K562 (cell line): ENCODE results near the gene KCNK4. TPM values are rescaled to one million over a fixed set of nuclear protein-coding genes. Genes with fewer than 3 reads are reported as not detected.

Experiments
- BDP1 ChIP-seq: IDR thresholded peaks from 3 replicates; pipeline ENCODE4 v1.6.1; 2011; ENCODE audit not compliant: insufficient read length, insufficient read depth
- BRF2 ChIP-seq: IDR thresholded peaks from 3 replicates; pipeline ENCODE4 v1.6.1; 2011; ENCODE audit warnings: borderline replicate concordance, mild to moderate bottlenecking; ENCODE audit not compliant: insufficient read length, insufficient read depth
- CHCHD3 ChIP-seq: fragments of 250-450 bp; sonication (Bioruptor Pico); IDR thresholded peaks from 2 replicates; pipeline ENCODE4 v2.1.2; 2022; ENCODE audit warnings: mild to moderate bottlenecking
- ETS2 ChIP-seq: IDR thresholded peaks from 2 replicates; pipeline ENCODE4 v1.6.1; 2016; ENCODE audit warnings: borderline replicate concordance, missing genetic modification characterization, mild to moderate bottlenecking, moderate library complexity, missing compliant biosample characterization; ENCODE audit not compliant: poor library complexity, severe bottlenecking
- ETV1 ChIP-seq: fragments of 450-650 bp; conservative IDR thresholded peaks from 2 replicates; pipeline ENCODE4 v1.6.1; 2016; ENCODE audit warnings: missing genetic modification characterization, control low read depth, low read depth, missing compliant biosample characterization
- ETV6 ChIP-seq, 3 experiments: fragments of 150-350 bp in 1 of 3; sonication (generic) in 1 of 3; formaldehyde crosslinking in 1 of 3; IDR thresholded peaks; 2 replicates each; pipeline versions ENCODE4 v1.6.1 to v1.8.0; 2014 to 2022; ENCODE audit warnings: borderline replicate concordance in 2 of 3, low read depth in 2 of 3, antibody characterized with exemption in 1 of 3, low read length in 1 of 3, mild to moderate bottlenecking in 1 of 3, missing genetic modification reagents in 1 of 3
- FOXK1 ChIP-seq: sonication (generic); formaldehyde crosslinking; IDR thresholded peaks from 2 replicates; pipeline ENCODE4 v1.8.0; 2022; ENCODE audit warnings: missing genetic modification reagents, mild to moderate bottlenecking, borderline replicate concordance
- JUNB ChIP-seq: fragments of 450-650 bp; formaldehyde crosslinking; conservative IDR thresholded peaks from 2 replicates; pipeline ENCODE4 v1.4.0; 2020; ENCODE audit warnings: mild to moderate bottlenecking
- MTA1 ChIP-seq: fragments of 450-650 bp; IDR thresholded peaks from 2 replicates; pipeline ENCODE4 v1.6.1; 2017; ENCODE audit warnings: borderline replicate concordance
- MTA3 ChIP-seq: fragments of 450-650 bp; formaldehyde crosslinking; IDR thresholded peaks from 2 replicates; pipeline ENCODE4 v1.6.1; 2017; ENCODE audit warnings: mild to moderate bottlenecking, borderline replicate concordance
- MYBL2 ChIP-seq, 2 experiments: fragments of 450-650 bp in 1 of 2; sonication (generic) in 1 of 2; formaldehyde crosslinking in 1 of 2; IDR thresholded peaks; 2 replicates each; pipeline versions ENCODE4 v1.6.1 to v1.8.1; 2017 to 2022; ENCODE audit warnings: borderline replicate concordance in 1 of 2, inconsistent platforms in 1 of 2, low read depth in 1 of 2, mild to moderate bottlenecking in 1 of 2, missing genetic modification reagents in 1 of 2, moderate library complexity in 1 of 2
- NFE2 ChIP-seq: IDR thresholded peaks from 2 replicates; pipeline ENCODE4 v1.6.1; 2014; ENCODE audit warnings: antibody characterized with exemption, low read depth
- PHB2 ChIP-seq: fragments of 450-650 bp; IDR thresholded peaks from 2 replicates; pipeline ENCODE4 v1.6.1; 2017; ENCODE audit warnings: low read depth
- PHTF2 ChIP-seq: fragments of 250-450 bp; sonication (Bioruptor Pico); IDR thresholded peaks from 2 replicates; pipeline ENCODE4 v1.5.0; 2021; ENCODE audit warnings: mild to moderate bottlenecking
- RAD51 ChIP-seq: fragments of 450-650 bp; IDR thresholded peaks from 2 replicates; pipeline ENCODE4 v1.7.1; 2016; ENCODE audit warnings: low read depth, mild to moderate bottlenecking, borderline replicate concordance
- RCOR1 ChIP-seq, 2 experiments: IDR thresholded peaks; 2 replicates each; pipeline ENCODE4 v1.6.1; 2012; ENCODE audit warnings: low read depth in 2 of 2, low read length in 2 of 2, borderline replicate concordance in 1 of 2, improper control_type of control experiment in 1 of 2
- RFX1 ChIP-seq: fragments of 450-650 bp; IDR thresholded peaks from 2 replicates; pipeline ENCODE4 v1.6.1; 2016; ENCODE audit warnings: mild to moderate bottlenecking, moderate library complexity
- SRSF7 ChIP-seq: fragments of 200-400 bp; formaldehyde crosslinking; optimal IDR thresholded peaks from 2 replicates; pipeline ENCODE3; 2017; ENCODE audit warnings: mild to moderate bottlenecking, low read depth, low read length
- SRSF9 ChIP-seq: fragments of 200-400 bp; formaldehyde crosslinking; IDR thresholded peaks from 2 replicates; pipeline ENCODE4 v1.6.1; 2017; ENCODE audit warnings: low read depth, low read length, borderline replicate concordance
- STAT5A ChIP-seq: IDR thresholded peaks from 2 replicates; pipeline ENCODE4 v1.6.1; 2012; ENCODE audit warnings: low read length, inconsistent platforms, borderline replicate concordance
- TEAD1 ChIP-seq, 2 experiments: fragments of 450-650 bp in 1 of 2; sonication (generic) in 1 of 2; formaldehyde crosslinking; IDR thresholded peaks; 2 replicates each; pipeline versions ENCODE4 v1.4.0 to v1.8.0; 2020 to 2022; ENCODE audit warnings: mild to moderate bottlenecking in 2 of 2, missing genetic modification reagents in 1 of 2
- ZBTB7A ChIP-seq: IDR thresholded peaks from 2 replicates; pipeline ENCODE4 v1.6.1; 2011; ENCODE audit warnings: low read depth, mild to moderate bottlenecking, low read length, moderate library complexity, borderline replicate concordance; ENCODE audit not compliant: control insufficient read depth
- ZNF347 ChIP-seq: fragments of 450-650 bp; formaldehyde crosslinking; IDR thresholded peaks from 2 replicates; pipeline ENCODE4 v1.4.0; 2020; ENCODE audit warnings: low read depth, mild to moderate bottlenecking, moderate library complexity
- polyA plus RNA-seq, 8 experiments: library from polyadenylated mRNA; depleted of rRNA in 4 of 8; stranded (reverse) in 5 of 8; unstranded in 3 of 8; fragments of >200 nt; fragmentation: Nextera tagmentation in 2 of 8; fragmentation: Illumina TruSeq in 1 of 8; extraction: Ambion mirVana in 2 of 8; extraction: Trizol in 1 of 8; gene quantifications; 2 replicates each; pipeline versions ENCODE4 v1.2.1 to v1.2.3, GENCODE V29; 2011 to 2014; ENCODE audit warnings: inconsistent platforms in 1 of 8, missing spikeins in 1 of 8
- total RNA-seq, 7 experiments: library from RNA; depleted of rRNA in 6 of 7; stranded (reverse); fragments of >200 nt in 6 of 7; fragmentation: Illumina TruSeq in 2 of 7; extraction: Trizol in 2 of 7; gene quantifications; 2 replicates each; pipeline versions ENCODE4 v1.2.1 to v1.2.3, GENCODE V29; 2011 to 2021; ENCODE audit warnings: low replicate concordance in 1 of 7
- TF ChIP-seq, protein P1 (sequence below): fragments of 250-450 bp; sonication (Bioruptor Pico); IDR thresholded peaks from 2 replicates; pipeline ENCODE4 v1.4.0; 2020; ENCODE audit warnings: mild to moderate bottlenecking
- TF ChIP-seq, protein P2 (sequence below): fragments of 250-450 bp; sonication (Bioruptor Pico); IDR thresholded peaks from 2 replicates; pipeline ENCODE4 v1.8.0; 2021; ENCODE audit warnings: moderate library complexity, mild to moderate bottlenecking, inconsistent platforms

The KCNK4 gene
- total and polyA plus RNA-seq, 9 of the 15 experiments (the other 6 are each of a cell fraction or from before 2014, with no cell fraction given) = not detected

GRCh38 chr11:64317325-64317960, 26.3 kb downstream of the KCNK4 start, which contains the start of gene TRMT112 (continued):
- TF ChIP-seq BRF2 = no peak
- TF ChIP-seq BDP1 = no peak
- TF ChIP-seq MTA3 = no peak; the same call in 1 of the 2 replicates
- 0 out of 2 replicates have a peak, but pooled peaks have one; percentile 22 for TF ChIP-seq CHCHD3 (CRISPR knock-in tag)
- peak in 1 of 2 experiments; percentile 24; a peak in 1 of 4 replicates for TF ChIP-seq ETV6 (IDR thresholded peaks at IDR 0.05; ENCODE audit: borderline replicate concordance in 1 of 2, low read depth in 2 of 2, low read length in 1 of 2)
- TF ChIP-seq ETV6 (CRISPR knock-in tag; IDR thresholded peaks at IDR 0.05; ENCODE audit: borderline replicate concordance) = no peak
- no peak for TF ChIP-seq SRSF7
- TF ChIP-seq STAT5A = no peak; the same call in 1 of the 2 replicates
- TF ChIP-seq NFE2 = peak; percentile 7; the same call in 1 of the 2 replicates
- peak; percentile 95 for TF ChIP-seq ETV1 (tag)
- TF ChIP-seq, protein P1, sequence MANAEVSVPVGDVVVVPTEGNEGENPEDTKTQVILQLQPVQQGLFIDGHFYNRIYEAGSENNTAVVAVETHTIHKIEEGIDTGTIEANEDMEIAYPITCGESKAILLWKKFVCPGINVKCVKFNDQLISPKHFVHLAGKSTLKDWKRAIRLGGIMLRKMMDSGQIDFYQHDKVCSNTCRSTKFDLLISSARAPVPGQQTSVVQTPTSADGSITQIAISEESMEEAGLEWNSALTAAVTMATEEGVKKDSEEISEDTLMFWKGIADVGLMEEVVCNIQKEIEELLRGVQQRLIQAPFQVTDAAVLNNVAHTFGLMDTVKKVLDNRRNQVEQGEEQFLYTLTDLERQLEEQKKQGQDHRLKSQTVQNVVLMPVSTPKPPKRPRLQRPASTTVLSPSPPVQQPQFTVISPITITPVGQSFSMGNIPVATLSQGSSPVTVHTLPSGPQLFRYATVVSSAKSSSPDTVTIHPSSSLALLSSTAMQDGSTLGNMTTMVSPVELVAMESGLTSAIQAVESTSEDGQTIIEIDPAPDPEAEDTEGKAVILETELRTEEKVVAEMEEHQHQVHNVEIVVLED = no peak
- peak; percentile 77 for TF ChIP-seq RAD51
- no peak for TF ChIP-seq PHTF2 (CRISPR knock-in tag)
- TF ChIP-seq ZBTB7A = peak; percentile 65; the same call in 1 of the 2 replicates
- no peak; a peak in 2 of 4 replicates for TF ChIP-seq TEAD1 (CRISPR knock-in tag; IDR thresholded peaks at IDR 0.05)
- TF ChIP-seq RFX1 = no peak
- no peak for TF ChIP-seq ZNF347 (CRISPR knock-in tag)
- no peak for TF ChIP-seq MTA1
- TF ChIP-seq, protein P2, sequence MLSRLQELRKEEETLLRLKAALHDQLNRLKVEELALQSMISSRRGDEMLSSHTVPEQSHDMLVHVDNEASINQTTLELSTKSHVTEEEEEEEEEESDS (CRISPR knock-in tag) = no peak
- TF ChIP-seq JUNB (CRISPR knock-in tag) = no peak
- TF ChIP-seq FOXK1 (CRISPR knock-in tag) = no peak
- TF ChIP-seq SRSF9 = no peak
- no peak for TF ChIP-seq PHB2
- no peak for TF ChIP-seq ETS2
- TF ChIP-seq MYBL2 (IDR thresholded peaks at IDR 0.05; ENCODE audit: low read depth) = no peak
- no peak for TF ChIP-seq MYBL2 (CRISPR knock-in tag; IDR thresholded peaks at IDR 0.05; ENCODE audit: borderline replicate concordance)
- TF ChIP-seq RCOR1 (IDR thresholded peaks at IDR 0.05; ENCODE audit: borderline replicate concordance in 1 of 2, low read depth in 2 of 2, low read length in 2 of 2) = no peak
